Measurements from ENCODE around the gene CHRM1.
"Not testable (repeated sequence)": the region's sequence is repeated elsewhere in the genome, so short reads cannot be mapped to it uniquely, and the experiment has no call there.

CHRM1 gene

DNA sequence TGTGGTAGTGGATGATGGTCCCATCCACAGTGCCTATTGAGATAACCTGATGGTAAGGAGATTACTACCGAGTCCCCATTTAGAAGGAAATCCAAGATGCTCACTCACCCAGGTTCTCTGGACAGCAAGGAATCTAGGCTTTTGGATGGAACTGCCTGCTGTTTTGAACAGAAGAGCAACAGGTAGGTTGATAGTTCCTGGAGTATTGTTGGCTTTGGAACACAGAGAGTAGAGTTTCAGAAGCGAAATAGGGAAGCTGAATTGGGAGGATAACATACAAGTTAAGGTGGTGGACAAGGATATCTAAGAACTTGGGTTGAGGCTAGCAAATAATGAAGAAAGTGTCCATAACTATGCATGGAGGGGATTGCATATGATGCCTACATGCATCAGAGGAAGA is 36.0 kb upstream of the CHRM1 start:
- POLR2A ChIA-PET = no interaction called here
- TF ChIP-seq, protein P1, sequence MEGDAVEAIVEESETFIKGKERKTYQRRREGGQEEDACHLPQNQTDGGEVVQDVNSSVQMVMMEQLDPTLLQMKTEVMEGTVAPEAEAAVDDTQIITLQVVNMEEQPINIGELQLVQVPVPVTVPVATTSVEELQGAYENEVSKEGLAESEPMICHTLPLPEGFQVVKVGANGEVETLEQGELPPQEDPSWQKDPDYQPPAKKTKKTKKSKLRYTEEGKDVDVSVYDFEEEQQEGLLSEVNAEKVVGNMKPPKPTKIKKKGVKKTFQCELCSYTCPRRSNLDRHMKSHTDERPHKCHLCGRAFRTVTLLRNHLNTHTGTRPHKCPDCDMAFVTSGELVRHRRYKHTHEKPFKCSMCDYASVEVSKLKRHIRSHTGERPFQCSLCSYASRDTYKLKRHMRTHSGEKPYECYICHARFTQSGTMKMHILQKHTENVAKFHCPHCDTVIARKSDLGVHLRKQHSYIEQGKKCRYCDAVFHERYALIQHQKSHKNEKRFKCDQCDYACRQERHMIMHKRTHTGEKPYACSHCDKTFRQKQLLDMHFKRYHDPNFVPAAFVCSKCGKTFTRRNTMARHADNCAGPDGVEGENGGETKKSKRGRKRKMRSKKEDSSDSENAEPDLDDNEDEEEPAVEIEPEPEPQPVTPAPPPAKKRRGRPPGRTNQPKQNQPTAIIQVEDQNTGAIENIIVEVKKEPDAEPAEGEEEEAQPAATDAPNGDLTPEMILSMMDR (IDR thresholded peaks at IDR 0.05; ENCODE audit: control extremely low read depth, extremely low read depth, low read depth, missing control alignments) = no peak
- no peak for DNase-seq (ENCODE audit: extremely low spot score)

DNA sequence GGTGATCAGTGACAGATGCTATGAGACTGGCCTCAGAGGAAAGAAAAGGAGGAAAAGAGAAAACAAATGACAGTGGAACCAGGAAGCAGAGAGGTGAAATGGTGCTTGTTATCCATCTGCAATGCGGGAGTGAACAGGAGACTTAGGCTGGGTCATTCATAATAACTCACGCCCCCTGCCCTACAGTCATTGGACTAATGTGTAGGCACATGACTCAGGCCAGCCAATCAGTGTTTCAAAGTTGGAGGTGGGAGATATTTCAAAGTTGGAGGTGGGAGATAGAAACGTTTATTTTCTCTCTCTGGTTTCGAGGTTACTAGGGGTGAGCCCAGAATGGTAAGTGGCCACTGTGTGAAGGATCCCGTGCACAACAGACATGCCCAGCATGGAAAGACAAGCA is 33.3 kb upstream of the CHRM1 start:
- TF ChIP-seq, protein P1 (IDR thresholded peaks at IDR 0.05; ENCODE audit: control extremely low read depth, extremely low read depth, low read depth, missing control alignments) = no peak
- POLR2A ChIA-PET = no interaction called here
- DNase-seq (ENCODE audit: extremely low spot score) = no peak
- CTCF ChIA-PET = no interaction called here

More for the DNA sequence above, 36.0 kb upstream of the CHRM1 start:
- CTCF ChIA-PET = no interaction called here

DNA sequence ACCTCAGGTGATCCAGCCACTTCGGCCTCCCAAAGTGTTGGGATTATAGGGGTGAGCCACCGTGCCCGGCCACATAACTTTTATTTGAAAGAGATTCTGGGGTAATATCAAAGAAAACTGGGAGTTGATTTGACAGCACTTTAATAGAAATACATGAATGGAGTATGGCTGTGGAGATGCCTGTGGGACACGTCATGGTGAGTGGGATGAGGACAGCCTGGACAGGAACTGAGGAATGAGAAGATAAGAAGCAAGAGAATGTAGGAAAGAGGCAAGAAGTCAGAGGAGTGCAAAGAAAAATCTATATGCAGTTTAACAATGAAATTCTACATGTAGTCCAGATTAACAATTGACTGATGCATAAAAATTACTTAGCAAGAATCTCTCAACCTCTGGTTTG is 32.6 kb upstream of the CHRM1 start:
- CTCF ChIA-PET = no interaction called here
- no peak for DNase-seq (ENCODE audit: extremely low spot score)
- POLR2A ChIA-PET = no interaction called here
- TF ChIP-seq, protein P1 (IDR thresholded peaks at IDR 0.05; ENCODE audit: control extremely low read depth, extremely low read depth, low read depth, missing control alignments) = no peak

DNA sequence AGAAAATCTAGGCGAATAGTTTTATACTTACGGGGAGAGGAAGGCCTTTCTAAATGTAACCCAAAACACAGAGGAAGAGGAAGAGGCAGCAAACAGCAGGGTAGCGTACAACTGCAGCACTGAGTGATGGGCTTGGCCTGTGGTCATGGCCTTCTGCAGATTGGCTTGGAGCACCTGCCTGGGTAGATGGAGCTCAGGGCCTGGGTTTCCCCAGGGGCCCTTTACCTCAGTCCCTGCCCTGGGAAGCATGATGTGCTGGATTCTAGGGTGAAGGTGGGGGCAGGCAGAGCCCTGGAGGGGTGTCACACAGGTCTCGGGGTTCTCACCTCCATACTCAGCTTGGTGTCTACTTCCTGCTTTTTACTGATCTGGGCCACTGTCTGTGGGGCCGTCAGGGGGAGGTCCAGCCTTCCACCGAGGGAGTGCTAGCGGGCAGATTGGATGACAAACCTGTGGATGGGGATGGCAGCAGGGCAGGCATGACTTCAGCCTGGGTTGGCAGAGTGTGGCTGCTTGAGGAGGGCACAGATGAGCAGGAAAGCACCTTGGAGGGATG is 27.7 kb upstream of the CHRM1 start:
- no peak for DNase-seq (ENCODE audit: extremely low spot score)
- ChIA-PET CTCF (interaction anchor here (1.0 to 1.5 kb wide), 4 partner anchors 27 to 75 kb away, joined by 3 to 7 read pairs (median 4); no protein-coding TSS in a partner anchor), POLR2A (interaction anchor here (0.6 kb wide), 1 partner anchor 63 kb away, joined by 3 read pairs; no protein-coding TSS in a partner anchor)
- TF ChIP-seq, protein P1 (IDR thresholded peaks at IDR 0.05; ENCODE audit: control extremely low read depth, extremely low read depth, low read depth, missing control alignments) = no peak

DNA sequence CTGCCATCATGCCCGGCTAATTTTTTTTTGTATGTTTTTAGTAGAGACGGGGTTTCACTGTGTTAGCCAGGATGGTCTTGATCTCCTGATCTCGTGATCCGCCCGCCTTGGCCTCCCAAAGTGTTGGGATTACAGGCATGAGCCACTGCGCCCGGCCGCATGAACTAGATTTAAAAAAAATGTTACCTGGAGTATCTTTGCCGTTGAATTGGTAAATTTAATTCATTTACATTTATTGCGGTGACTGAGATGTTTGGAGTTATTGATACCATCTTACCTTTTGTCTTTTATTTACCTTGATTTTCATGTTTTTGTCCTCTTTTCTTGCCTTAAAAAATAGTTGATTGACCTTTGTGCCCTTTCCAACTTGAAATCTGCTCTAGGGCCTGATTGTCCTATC is 24.4 kb upstream of the CHRM1 start:
- POLR2A ChIA-PET; DNase-seq (ENCODE audit: extremely low spot score); CTCF ChIA-PET: not testable (repeated sequence)

DNA sequence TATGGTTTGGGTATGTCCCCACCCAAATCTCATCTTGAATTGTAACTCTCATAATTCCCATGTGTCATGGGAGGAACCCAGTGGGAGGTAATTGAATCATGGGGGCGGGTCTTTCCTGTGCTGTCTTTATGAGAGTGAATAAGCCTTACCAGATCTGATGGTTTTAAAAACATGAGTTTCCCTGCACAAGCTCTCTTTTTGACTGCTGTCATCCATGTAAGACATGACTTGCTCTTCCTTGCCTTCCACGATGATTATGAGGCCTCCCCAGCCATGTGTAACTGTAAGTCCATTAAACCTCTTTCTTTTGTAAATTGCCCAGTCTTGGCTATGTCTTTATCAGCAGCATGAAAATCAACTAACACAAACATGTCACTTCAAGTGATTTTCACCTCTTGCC is 16.4 kb upstream of the CHRM1 start:
- DNase-seq (ENCODE audit: extremely low spot score); POLR2A ChIA-PET: not testable (repeated sequence)
- CTCF ChIA-PET = interaction anchor here (1.7 kb wide), 1 partner anchor 11 kb away, joined by 4 read pairs; no protein-coding TSS in a partner anchor

DNA sequence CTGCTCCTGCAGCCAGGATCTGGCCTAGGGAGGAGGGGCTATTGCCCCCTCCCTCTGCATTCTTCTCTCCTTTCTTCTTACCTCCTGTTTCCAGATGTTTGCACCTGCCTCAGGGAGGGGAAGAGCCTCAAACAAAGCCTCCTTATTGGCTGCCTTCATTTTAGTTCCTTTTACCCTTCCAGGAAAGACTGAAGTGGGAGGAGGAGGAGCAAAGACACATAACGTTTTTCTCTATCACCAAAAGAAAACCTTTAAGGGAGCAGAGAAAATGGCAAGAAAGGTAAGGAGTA is 13.3 kb upstream of the CHRM1 start:
- DNase-seq (ENCODE audit: extremely low spot score) = no peak
- ChIA-PET CTCF (no interaction called here), POLR2A (no interaction called here)
- TF ChIP-seq, protein P1 (IDR thresholded peaks at IDR 0.05; ENCODE audit: control extremely low read depth, extremely low read depth, low read depth, missing control alignments) = no peak

Data from GM10248 (cell line).